GM10248 (cell line): ENCODE results near the gene TRA2B.

Experiments
- CTCF ChIA-PET: fragments of 300-600 bp; sonication (Branson Sonifier 250); formaldehyde crosslinking; extraction: SDS; loops from one replicate; lab custom pipeline; 2021; ENCODE audit warnings: antibody characterized with exemption; lab: Yijun Ruan, JAX
- POLR2A ChIA-PET: fragments of 350-650 bp; sonication (Branson Sonifier 250); formaldehyde crosslinking; extraction: SDS; loops from one replicate; lab custom pipeline; 2020; ENCODE audit warnings: antibody characterized with exemption; lab: Yijun Ruan, JAX
- DNase-seq: peaks from one replicate; pipeline ENCODE4 v3.0.0; 2012; ENCODE audit errors: extremely low spot score
- TF ChIP-seq, protein P1 (sequence below): IDR thresholded peaks from 2 replicates; pipeline ENCODE4 v1.5.1; 2012; ENCODE audit warnings: mild to moderate bottlenecking, low read depth; ENCODE audit errors: extremely low read depth, missing control alignments, control extremely low read depth

The TRA2B gene

DNA sequence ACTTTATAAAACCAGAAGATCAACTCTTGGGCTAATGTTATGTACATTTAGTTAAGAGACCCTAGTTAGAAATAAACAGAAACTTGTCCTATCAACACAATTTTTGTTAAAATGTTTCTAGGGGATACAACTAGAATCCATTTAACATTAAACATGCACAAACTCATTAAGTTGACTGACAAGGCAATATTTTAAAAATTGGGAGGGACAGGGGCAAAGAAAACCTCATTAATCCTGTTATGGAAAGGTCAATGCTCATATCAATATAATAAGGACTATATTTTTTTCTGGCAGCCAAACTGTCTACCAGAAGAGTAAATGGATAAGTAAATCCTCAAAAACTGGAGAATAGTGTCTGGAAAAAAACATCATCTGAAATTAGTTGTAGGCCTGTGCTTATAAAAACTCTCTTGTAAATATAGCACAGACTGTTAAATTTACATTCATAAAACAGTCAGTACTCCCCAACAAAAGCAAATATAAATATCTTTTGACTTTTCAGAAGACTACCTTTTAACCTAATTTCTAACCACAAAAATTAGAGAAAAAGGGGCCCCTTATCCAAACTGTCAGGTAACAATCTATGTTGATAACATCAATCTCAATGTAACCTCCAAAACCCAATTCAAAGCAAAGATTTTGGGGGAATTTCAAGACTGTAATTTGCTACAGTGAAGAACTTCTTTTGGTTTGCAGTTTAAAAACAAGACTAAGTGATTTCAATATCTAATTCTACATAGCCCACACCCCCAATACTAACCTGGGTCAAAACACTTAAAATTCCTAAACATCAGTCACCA is 4.2 kb downstream of the TRA2B start:
- DNase-seq = no peak
- CTCF ChIA-PET = interaction anchor here (0.9 to 3.0 kb wide), 3 partner anchors 9 to 21 kb away, joined by 3 to 21 read pairs (median 13); no protein-coding TSS in a partner anchor
- TF ChIP-seq, protein P1, sequence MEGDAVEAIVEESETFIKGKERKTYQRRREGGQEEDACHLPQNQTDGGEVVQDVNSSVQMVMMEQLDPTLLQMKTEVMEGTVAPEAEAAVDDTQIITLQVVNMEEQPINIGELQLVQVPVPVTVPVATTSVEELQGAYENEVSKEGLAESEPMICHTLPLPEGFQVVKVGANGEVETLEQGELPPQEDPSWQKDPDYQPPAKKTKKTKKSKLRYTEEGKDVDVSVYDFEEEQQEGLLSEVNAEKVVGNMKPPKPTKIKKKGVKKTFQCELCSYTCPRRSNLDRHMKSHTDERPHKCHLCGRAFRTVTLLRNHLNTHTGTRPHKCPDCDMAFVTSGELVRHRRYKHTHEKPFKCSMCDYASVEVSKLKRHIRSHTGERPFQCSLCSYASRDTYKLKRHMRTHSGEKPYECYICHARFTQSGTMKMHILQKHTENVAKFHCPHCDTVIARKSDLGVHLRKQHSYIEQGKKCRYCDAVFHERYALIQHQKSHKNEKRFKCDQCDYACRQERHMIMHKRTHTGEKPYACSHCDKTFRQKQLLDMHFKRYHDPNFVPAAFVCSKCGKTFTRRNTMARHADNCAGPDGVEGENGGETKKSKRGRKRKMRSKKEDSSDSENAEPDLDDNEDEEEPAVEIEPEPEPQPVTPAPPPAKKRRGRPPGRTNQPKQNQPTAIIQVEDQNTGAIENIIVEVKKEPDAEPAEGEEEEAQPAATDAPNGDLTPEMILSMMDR = no peak
- POLR2A ChIA-PET = interaction anchor here (2.0 kb wide), 1 partner anchor 11 kb away, joined by 10 read pairs; no protein-coding TSS in a partner anchor

DNA sequence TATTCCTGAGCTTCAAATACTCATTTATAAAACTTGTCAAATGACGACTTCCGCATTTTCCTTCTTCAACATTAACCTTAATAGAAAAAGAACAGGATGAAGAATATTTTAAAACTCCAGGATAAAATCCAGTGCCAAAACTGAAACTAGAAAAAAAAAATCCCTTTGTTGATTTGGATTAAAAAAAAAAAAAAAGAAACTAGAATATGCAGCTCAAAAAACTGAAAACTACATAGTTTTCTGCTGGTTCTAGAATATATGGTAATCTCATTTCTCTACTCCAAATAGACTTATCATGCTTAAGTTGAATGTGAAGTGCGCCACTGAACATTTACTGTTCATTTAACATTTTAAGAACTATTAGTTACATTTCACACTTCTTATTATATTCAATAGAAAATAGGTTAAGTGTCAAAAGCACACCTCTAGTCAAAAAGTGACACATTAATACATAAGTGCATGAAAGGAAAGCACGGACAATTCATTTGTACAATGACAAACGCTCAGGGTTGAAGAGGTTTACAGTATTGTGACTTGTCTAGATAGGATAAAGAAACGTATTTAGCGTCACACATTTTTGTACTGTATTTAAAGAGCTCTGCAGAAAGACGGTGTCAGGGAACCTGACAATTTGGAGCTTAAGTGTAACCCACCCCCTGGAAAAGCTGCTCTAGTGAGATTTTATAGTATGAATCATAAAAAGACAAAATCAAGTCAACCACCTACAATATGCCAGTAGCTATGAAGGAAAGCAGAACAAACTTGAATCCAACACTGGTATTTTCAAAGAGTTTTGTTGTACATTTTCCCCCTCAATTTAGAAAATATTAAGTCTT is 5.8 kb downstream of the TRA2B start:
- POLR2A ChIA-PET = interaction anchor here (0.6 to 2.0 kb wide), 3 partner anchors 9 to 1712 kb away, joined by 4 to 10 read pairs (median 4); no protein-coding TSS in a partner anchor
- CTCF ChIA-PET = interaction anchor here (0.8 to 3.0 kb wide), 3 partner anchors 9 to 45 kb away, joined by 3 to 21 read pairs (median 7); no protein-coding TSS in a partner anchor
- DNase-seq = no peak
- TF ChIP-seq, protein P1 = no peak

DNA sequence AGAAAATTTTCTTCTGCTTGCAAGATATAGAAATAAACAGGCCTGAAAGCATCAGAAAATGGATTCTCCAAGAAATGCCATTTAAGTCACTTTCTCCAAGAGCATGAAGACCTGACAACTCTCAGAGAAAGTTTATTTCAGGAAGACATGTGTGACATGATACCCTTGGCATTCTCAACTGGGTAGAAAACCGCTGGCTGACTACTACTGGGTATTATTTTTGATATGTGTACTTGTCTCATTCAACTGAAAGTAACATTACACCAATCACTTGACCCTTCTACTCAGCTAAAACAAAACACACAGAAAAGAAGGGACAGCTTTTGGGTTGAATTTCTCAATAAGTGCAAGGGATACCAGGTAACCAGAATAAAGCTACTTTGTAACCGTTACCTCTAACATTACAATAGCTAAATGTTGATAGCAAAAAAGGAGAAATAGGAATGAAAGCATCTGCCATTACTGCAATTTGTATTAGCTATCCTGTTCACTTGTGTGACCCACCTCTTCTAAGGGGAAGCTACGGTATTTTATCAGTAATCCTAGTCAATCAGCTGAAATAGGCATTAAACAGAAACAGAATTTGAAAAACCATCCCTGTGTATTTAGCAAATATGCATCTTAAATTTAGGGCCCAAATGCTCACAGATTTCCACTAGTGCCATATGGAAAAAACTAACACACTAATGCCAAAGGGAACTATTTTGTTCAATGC is 7.3 kb downstream of the TRA2B start:
- TF ChIP-seq, protein P1 = no peak
- POLR2A ChIA-PET = interaction anchor here (0.7 to 1.2 kb wide), 3 partner anchors 9 to 13 kb away, joined by 3 to 4 read pairs (median 4); no protein-coding TSS in a partner anchor
- DNase-seq = no peak
- CTCF ChIA-PET = interaction anchor here (2.1 to 3.0 kb wide), 2 partner anchors 8 to 13 kb away, joined by 7 to 21 read pairs; no protein-coding TSS in a partner anchor

DNA sequence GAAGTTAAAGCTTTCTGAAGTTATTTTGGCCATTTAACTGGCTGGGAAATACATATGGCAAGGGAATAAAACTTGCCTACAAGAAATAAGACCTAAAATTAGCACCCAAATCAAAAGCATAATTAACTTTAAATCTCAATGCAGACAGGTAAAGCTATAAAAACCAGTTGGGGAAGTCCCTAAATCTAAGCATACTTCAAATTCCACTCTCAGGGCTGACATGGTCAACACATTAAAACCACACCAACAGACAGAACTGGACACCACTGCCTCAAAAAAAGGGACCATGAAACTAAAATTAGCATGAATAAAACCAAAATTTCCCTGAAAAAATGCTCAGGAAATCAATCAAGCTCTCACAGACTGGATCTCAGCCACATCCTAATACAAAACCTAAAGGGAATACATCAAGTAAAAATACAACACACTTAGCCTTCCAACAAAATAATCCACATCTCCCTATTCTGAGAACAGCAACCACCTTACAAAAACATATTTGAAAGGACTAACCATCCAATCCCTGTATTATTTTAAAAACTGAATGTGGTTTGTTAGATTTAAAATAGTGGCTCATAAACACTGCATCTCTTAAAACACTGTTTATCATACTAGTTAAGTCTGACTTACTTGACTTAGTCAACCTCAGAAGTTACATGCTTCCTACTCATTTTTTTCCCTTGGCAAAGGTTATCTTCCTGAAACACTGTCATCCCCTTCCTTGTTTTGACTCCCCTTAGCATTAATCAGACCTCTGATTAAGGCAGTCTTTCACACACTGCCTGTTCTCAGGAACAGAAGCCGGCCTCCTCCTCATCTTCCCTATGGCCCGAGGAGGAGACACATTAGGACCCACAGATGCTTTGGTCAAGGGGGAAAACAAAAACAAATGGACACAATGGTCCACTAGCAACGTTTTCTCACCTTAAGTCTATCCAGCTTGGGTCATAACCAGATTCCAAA is 8.3 kb downstream of the TRA2B start:
- no peak for DNase-seq
- POLR2A ChIA-PET = interaction anchor here (1.0 to 1.2 kb wide), 2 partner anchors 14 to 15 kb away, joined by 3 to 6 read pairs; no protein-coding TSS in a partner anchor
- CTCF ChIA-PET = interaction anchor here (2.5 kb wide), 1 partner anchor 14 kb away, joined by 18 read pairs; no protein-coding TSS in a partner anchor
- TF ChIP-seq, protein P1 = no peak

DNA sequence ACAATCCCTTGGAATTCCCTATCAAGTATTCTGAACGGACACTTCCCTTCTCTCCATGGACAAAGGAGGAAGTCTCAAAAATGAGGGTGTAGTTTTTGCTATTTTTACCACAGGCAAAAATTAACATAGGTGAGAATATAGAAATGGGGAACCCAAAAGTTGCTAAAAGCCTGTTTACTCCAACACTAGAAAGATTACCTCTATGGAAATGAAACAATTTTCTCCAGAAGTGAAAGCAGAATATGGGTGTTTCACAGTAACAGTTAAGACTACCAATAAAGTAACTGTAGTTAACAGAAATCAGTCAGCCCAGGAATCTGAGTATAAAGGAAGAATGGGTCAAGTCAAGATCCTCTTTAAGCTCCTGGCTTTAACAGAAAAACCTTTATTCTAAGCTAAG is 9.3 kb downstream of the TRA2B start:
- TF ChIP-seq, protein P1 = no peak
- ChIA-PET CTCF (interaction anchor here (1.3 to 2.5 kb wide), 3 partner anchors 15 to 612 kb away, joined by 3 to 18 read pairs (median 6); no protein-coding TSS in a partner anchor), POLR2A (interaction anchor here (1.0 to 4.1 kb wide), 5 partner anchors 8 to 642 kb away, joined by 3 to 35 read pairs (median 6); partner anchors contain the start of genes DNAJB11 and TRA2B)
- no peak for DNase-seq
